Adrenal gland (tissue), 5 donors: Measurements from ENCODE around the gene COL2A1.

Experiments used
- CTCF ChIP-seq, 6 experiments: fragments of 450-650 bp in 4 of 6; fragments of 200-600 bp in 2 of 6; sonication (generic) in 1 of 6; IDR thresholded peaks; 1 replicate in 5 of 6; 2 replicates in 1 of 6; pipeline versions ENCODE4 v1.5.1 to v1.8.0; 2016 to 2021; ENCODE audit warnings: antibody characterized with exemption in 6 of 6, mild to moderate bottlenecking in 2 of 6, moderate library complexity in 1 of 6
- POLR2A ChIP-seq, 2 donors: fragments of 450-650 bp; IDR thresholded peaks; one replicate each; pipeline ENCODE4 v1.6.1; 2017; ENCODE audit warnings: antibody characterized with exemption in 2 of 2, mild to moderate bottlenecking in 2 of 2, moderate library complexity in 1 of 2
- donor health status: DM: no; HTN: no; CAD: no.

- TF ChIP-seq CTCF (IDR thresholded peaks at IDR 0.05) (no peak), POLR2A (IDR thresholded peaks at IDR 0.05) (no peak)
Measured at GRCh38 chr12:47975036-47975620, 29.1 kb downstream of the COL2A1 start.
